ENCODE data around the gene CAPN2. TPM values are rescaled to one million over a fixed set of nuclear protein-coding genes. Genes with fewer than 3 reads are reported as not detected.

CAPN2 gene
- 177 and 253 TPM in 2 replicates for total RNA-seq (2014; rRNA removed; shearing (Covaris generic))

DNA sequence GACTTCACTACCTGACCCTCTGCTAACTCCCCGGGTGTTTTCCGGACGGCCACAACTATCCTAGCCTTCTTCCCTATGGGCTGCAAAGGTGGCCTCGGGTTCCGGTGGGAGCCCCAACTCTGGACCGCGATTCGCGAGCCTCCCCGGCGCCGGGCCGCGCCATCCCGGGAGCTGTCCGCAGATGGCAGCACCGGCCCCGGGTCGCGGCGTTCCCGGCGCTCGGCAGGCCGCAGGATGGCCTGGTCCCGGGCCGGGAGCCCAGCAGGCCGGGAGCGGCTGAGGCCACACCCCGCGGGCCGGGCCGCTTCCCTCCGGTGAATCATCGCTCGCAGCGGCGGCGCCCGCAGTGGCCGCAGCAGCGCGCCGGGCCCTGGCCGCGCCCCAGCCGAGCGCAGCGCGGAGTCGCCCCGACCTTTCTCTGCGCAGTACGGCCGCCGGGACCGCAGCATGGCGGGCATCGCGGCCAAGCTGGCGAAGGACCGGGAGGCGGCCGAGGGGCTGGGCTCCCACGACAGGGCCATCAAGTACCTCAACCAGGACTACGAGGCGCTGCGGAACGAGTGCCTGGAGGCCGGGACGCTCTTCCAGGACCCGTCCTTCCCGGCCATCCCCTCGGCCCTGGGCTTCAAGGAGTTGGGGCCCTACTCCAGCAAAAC, at the start of gene CAPN2:
TSS of gene CAPN2 (plus strand) at position 346 of the 656 bp plus-strand sequence. CDS start at position 448, 102 bp downstream.
- peak; percentile 87 for DNase-seq (ENCODE audit: low read depth)

DNA sequence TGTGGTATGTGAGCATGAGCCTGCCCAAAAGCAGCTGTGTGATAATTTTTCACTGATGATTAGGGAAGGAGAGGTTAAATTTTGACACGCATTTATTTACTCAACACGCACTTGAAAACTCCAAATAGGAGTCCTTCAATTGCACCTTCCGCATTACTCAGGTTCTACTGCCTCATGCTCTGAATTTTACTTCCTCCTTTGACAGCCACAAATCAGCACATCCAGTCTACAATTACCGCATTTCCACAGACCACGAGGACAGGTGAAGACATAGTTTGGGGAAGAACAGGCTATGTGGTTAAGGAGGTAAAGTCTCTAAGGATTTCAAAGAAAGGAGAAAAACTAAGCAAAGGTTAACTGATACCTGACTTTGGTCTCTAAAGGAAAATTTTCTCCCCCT, 49.4 kb upstream of the CAPN2 start:
- DNase-seq (ENCODE audit: low read depth): no peak

DNA sequence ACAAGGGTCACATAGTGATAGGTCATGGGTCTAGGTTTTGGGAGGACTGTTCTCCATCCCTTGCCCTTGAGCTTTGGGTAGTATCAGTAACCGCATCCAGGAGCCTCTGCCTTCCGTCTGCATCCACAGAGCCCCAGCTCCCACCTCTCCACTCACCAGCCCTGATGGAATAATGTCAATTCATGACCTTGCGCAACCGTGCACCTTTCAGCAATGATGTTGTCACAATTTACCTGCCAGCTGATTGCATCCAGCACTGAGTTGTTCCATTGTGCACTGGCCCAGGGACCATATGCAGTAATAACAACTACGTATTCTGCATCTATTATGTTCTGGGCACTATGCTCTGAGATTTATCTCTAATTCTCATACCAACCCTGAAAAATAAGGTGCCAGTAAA, 48.2 kb upstream of the CAPN2 start:
- no peak for DNase-seq (ENCODE audit: low read depth)

DNA sequence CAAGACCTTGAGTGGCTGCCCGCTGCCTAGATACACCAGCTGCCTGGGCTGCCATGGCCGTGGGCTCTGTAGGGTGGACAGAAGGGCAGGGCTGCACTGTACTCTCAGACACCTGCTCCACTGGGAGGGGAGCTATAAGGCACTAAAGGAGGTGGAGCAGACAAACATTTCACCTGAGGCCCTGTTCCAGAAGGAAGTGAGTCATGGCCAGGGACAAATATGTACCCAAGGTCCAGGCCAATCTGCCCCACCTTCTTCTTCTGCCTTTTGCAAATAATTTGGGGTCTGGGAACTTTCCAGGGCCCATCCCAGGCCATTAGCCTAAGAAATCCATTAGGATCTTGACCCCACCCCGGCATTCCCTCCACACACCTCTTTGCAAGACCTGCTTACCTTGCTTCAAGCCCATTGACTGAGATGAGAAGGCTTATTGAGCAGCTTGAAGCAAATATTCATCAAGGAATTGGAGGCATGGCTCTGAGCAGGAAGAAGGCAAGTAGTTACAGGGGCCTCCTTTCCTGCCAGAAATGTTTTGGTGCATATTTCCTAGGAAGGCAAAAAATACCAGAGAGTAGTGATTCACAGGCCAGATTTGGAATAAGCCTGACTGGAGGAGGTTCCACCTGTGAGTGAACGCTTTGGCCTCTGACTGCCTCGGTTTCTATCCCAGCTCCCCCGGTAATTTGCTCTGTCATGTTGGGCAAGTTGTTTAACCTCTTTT, 46.6 kb upstream of the CAPN2 start, which contains the start of gene CAPN8:
TSS of gene CAPN8 (minus strand) at position 110 of the 721 bp plus-strand sequence. CDS start at position 55, 55 bp downstream.
- peak; percentile 14 for DNase-seq (ENCODE audit: low read depth)

DNA sequence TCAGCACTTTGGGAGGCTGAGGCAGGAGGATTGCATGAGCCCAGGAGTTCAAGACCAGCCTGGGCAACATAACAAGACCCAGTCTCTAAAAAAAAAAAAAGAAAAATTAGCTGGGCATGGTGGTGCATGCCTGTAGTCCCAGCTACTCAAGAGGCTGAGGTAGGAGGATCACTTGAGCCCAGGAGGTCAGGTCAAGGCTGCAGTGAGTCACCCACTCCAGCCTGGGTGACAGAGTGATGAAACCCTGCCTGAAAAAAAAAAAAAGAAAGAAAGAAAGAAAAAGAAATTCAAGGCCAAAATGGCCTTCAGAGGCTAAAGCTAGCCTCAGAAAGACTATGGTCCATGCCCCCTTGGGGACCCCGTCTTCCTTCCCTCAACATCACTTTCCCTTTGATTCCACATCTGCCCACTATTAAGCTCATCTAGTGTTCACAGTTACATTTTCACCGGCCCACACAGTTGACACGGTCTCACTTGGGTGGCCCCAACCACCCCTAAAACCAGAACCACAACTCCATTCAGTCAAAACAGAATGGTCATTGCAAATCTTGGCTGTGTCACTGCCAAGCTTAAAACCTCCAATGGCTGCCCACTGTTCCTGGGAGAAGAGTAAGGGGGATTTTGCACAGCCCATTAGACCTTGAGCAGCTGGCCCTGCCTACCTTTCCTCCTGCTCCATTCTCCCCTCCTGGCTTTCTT, 44.7 kb upstream of the CAPN2 start:
- DNase-seq (ENCODE audit: low read depth): peak; percentile 62

DNA sequence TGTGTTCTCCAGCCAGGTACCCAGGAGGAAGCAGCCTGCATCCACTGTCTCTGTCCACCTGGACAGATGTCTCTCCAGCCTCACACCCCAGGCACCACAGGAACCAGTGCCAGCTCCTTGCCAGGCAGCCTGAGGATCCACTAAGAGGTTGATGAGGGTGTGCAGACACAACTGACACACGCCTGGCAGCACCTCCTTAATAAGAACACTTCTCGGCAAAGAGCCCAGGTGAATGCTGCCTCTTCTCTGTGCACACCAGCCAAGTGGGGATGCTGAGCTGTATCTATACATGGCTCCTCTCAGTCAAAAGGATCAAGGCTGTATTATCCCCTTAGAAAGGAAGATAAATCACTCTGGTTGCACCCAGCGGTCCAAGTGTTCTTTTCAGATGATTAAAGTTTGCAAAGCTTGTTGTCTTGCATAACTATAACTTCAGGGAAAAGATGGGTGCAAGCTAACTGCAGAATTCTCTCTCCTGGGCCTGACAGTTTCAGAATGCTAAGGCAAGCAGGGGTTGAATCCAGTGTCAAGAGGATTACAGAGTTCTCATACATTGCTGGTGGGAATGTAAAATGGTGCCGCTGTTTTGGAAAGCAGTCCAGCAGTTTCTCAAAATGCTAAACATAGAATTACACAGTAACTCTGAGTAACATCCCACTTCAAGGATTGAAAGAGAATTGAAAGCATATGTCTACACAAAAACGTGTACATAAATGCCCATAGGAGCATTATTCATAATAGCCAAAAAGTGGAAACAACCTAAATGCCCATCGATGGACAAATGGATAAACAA, 43.1 kb upstream of the CAPN2 start:
- no peak for DNase-seq (ENCODE audit: low read depth)

DNA sequence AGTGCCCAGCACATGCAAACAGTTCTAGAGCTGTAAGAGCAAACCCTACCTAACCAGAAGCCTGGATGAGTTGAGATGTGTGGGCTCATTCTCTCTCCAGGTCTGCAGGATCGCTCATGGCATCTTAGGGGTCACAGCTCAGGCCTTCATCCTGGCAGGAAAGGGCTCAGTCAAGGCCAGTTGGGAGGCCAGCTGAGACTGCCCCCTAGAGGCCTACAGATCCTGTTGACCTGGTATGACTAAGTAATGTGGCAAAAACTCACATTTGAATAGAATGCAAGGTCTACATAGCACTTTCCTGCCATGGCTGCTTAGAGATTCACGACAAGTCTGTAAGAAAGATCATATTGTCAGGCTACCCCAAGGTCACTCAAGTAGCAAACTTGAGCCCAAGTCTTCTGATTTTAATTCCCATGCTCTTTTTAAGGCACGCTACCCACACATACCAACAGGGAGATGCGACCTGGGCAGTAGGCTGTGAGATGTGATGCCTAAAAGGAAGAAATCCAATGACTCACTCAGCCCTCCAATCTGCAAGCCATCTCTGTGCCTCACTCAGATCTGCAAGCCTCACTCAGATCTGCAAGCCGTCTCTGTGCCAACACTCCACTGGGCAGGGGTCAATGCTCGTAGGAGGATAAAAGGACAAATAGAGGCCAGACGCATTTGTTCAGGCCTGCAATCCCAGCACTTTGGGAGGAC, 41.7 kb upstream of the CAPN2 start:
- DNase-seq (ENCODE audit: low read depth): peak; percentile 61

DNA sequence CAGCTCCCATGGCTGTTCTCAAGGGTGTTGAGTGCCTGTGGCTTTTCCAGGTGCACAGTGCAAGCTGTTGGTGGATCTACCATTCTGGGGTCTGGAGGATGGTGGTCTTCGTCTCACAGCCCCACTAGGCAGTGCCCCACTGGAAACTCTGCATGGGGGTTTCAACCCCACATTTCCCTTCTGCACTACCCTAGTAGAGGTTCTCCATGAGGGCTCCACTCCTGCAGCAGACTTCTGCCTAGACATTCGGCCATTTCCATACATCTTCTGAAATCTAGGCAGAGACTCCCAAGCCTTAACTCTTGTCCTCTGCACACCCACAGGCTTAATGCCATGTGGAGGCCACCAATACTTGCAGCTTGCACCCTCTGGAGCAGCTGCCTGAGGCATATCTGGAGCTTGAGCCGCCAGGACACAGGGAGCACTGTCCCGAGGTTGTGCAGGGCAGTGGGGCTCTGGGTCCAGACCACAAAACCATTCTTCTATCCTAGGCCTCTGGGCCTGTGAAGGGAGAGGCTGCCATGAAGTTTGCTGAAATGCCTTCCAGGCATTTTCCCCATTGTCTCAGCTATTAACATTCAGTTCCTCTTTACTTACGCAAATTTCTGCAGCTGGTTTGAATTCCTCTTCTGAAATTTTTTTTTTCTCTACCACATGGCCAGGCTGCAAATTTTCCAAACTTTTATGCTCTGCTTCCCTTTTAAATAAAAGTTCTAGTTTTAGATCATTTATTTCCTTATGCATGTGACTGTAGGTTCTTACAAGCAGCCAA, 38.0 kb upstream of the CAPN2 start:
- peak; percentile 28 for DNase-seq (ENCODE audit: low read depth)

DNA sequence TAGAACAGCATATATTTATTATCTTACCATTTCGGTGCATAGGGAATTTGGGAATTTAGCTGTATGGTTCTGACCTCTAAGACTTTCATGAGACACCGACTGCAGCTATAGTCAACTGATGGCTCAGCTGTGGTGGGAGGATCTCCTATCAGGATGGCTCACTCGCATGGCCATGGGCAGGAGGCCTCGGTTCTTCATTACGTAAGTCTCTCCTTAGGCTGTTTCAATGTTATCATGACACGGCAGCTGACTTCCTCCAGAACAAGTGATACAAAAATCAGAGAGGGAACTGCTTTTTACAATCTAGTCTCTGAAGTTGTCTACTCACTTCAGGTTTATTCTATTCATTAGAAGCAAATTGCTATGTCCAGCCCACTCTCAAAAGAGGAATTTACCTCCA, 33.5 kb upstream of the CAPN2 start:
- DNase-seq (ENCODE audit: low read depth): no peak

DNA sequence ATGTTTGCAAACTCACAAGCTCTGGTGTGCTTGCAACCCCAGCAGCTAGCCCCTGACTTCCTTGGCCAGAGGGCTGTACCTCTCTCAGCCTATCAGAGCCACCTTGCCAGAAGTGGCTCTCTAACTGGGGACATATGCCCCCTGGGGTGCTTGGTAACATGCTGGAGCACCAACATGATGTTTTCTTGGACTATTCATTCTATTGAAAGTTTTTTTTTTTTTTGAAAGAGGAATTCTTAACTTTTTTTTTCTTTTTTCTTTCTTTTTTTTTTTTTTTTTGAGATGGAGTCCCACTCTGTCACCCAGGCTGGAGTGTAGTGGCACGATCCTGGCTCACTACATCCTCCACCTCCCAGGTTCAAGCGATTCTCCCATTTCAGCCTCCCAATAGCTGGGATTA, 32.2 kb upstream of the CAPN2 start:
- no peak for DNase-seq (ENCODE audit: low read depth)

DNA sequence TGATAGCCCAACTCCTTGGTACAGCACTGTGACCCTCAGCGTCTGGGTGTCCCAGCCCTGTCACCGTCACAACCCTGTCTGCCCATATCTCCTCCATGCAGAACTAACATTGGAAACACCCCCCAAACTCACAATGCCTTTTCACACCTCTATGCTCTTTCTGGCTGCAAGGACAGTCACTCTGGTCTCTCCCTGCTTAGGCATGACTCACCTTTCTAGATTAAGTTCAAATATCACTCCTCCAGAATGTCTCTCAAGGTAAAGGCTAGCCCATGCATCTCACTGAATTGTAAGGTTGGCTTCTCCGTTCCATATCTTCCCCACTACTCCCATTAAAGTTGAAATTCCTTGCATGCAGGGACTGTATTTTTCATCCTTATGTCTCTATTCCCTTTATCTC, 29.8 kb upstream of the CAPN2 start:
- DNase-seq (ENCODE audit: low read depth): no peak

DNA sequence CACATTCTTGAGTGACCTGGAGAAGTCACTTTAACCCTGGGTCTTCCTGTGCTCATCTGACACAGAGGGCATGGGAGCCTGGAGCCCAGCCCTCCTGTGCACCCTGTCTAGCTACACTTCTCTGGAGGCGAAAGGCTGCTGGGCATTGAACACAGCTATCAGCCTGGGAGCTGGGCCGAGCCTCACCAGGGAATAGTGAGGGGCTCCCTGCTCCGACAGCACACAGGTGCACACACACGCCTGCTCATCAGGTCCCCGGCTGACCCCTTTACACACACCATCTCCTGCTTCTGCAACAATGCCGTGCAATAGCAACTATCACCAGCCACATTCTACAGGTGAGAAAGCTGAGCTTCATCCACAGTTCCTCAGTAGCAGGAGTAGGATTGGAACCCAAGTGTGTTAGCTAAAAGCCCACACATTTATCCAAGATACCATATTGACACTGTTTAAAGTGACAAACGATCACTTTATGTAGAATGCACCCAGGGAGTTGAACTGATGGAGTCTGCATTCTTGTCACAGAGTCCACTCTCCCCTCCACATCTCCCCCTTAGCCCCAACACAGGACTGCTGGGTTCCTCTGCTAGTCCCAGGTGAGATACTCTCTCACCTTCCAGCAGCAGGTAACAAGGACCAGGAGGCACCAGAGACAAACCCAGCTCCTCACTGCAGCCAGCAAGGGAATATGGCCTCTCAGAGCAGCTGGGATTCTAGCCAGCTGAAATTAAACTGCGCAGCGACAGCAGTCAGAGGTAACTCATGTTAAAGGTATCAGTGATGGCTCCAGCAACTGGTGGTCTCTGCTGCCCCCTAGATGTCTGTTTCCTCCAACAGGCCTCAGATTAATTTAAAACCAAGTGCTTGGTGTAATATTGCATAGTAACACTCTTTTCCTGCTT, 28.5 kb upstream of the CAPN2 start:
- peak; percentile 62 for DNase-seq (ENCODE audit: low read depth)

DNA sequence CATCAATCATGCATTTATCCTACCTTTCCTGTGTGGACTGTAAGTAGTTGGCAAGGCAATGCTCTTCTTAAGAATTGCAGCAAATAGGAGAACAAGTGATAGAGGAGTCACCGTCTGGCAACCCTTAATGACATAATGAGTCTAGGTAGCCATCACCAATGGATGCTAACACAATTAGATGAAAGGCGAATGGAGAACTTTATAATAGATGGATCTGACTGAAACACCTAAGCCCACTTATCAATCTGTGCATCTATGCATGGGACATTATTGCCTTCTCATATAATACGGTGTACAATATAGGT, 27.9 kb upstream of the CAPN2 start:
- no peak for DNase-seq (ENCODE audit: low read depth)

DNA sequence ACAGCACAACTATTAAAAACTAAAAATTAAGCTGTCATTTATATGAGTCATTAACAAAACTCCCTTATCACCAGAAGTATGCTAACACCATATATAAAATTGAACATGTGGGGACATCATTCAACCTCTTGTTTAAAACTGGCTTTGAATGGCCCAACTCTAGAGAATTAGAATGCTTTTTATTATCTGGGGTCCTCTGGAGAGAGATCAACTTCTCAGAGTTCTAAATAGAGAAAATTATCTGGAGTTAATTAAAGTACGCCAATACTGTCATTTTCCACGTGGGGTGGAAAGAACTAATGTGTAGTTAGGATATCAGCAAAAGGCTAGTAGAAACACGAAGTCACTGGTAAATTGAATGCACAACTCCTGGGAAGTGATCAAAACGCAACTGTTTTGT, 21.2 kb upstream of the CAPN2 start:
- DNase-seq (ENCODE audit: low read depth): no peak

DNA sequence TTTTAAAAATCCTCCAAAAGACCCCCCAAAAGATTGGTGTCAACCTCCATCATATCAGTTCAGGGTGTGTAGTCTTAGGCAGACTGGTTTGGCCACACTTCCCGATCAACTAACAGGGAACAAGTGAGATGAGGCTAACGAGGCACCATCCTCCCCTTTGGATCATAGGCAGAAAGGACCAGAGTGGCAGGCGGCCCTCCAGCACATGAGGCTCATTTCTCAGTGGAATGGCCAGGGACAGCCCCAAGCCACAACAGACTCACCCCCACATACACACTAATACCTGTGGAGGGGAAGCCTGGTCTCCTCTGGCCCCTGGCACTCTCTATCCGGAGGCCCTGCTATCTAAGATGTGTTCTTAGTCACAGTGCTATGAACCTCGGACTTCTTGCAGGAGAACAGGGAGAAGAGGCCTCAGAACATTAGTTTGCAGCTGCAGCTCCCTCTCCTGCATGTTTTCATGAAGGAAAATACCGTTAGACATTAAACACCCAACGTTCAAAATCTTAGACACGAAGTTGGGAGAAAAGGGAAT, 17.3 kb upstream of the CAPN2 start:
- DNase-seq (ENCODE audit: low read depth): no peak

DNA sequence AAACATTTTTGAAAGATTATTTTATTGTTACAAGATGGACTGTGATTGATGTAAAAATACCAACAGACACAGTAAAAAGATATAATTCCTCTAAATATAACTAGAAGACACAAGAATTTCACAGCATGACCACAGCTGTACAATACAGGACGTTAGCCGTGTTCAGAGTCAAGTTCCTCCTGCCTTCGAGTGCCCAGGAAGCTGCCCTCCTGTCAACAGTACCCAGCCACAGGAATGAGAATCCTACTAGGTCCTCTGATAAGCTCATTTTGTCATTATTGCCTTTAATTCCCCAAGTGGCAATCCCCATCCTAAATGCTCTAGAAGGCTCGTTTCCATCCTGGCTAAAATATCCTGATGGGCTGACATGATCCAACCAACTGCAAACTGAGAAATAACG, 16.4 kb upstream of the CAPN2 start:
- DNase-seq (ENCODE audit: low read depth): peak; percentile 73

DNA sequence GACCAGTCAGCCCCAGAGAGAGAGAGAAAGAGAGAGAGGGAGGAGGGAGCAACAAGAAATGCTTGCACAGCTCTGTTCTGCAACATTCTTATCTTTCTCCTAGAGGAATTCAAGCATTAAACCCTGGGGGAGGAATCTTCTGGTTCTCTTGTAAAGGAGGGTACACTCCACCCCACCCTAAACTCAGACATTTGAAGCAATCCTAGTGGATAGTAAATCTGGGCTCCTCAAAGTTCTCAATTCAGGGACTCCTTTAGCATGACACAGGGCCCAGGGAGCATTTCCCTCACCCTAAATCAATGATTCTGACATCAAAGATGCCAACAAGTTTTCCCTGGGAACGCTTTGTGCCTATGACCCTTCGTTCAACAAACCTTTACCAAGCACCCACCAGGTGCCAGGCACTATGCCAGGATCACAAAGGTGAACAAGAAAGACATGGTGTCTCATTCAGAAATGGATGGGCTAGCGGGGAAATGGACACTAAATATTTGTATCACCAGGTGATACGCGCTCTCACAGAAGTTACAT, 11.9 kb upstream of the CAPN2 start:
- peak; percentile 63 for DNase-seq (ENCODE audit: low read depth)

DNA sequence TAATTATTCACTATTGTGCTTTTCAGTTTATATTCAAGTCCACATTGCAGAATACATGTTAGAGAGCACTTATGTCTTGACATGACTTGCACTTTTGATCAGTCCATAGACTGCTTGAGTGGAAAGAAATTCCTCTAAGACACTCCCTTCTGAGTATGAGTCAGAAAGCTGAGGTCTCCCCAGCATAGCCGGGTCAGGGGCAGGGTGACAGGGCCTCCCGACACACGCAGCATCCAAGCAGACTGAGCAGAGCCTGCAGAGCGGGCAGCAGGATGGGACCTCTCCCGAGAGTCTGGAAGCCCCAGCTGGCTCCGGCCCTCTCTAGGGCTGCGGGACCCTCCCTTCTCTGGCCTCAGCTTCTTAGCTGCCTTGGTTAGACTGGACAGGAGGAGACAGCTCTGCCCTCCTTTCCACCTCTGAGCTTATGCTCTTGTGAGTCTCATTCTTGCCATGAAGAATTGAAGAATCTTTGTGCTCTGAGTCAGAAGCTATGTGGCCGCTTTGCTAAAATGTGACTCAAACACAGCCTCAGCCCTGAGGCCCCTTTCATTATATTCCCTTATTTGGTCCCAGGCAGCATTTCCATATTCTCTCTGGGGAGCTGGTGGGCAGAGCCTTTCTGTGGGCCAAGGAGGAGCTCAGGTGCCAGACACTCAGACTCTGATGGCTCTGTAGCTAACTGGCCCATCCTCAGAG, 11.2 kb upstream of the CAPN2 start:
- DNase-seq (ENCODE audit: low read depth): peak; percentile 99
